ENCODE results near the gene LRPAP1.
"Not testable (repeated sequence)": the region's sequence is repeated elsewhere in the genome, so short reads cannot be mapped to it uniquely, and the experiment has no call there.

Gene LRPAP1

GRCh38 chr4:3470244-3471097 lies 61.8 kb downstream of the LRPAP1 start:
- no peak for DNase-seq

GRCh38 chr4:3469386-3470243 lies 62.6 kb downstream of the LRPAP1 start:
- no peak for DNase-seq

- DNase-seq = no peak
Measured at GRCh38 chr4:3468804-3469203, 63.4 kb downstream of the LRPAP1 start.

GRCh38 chr4:3468154-3468553 lies 64.1 kb downstream of the LRPAP1 start:
- no peak for DNase-seq

GRCh38 chr4:3467601-3468031 lies 64.6 kb downstream of the LRPAP1 start:
- DNase-seq = no peak

GRCh38 chr4:3466691-3467600 lies 65.3 kb downstream of the LRPAP1 start:
- DNase-seq = no peak

- DNase-seq = no peak
Measured at GRCh38 chr4:3465698-3466671, 66.2 kb downstream of the LRPAP1 start.

GRCh38 chr4:3464911-3465697 lies 67.1 kb downstream of the LRPAP1 start:
- DNase-seq = no peak

GRCh38 chr4:3464349-3464905 lies 67.8 kb downstream of the LRPAP1 start:
- no peak for DNase-seq

GRCh38 chr4:3463556-3464348 lies 68.5 kb downstream of the LRPAP1 start:
- no peak for DNase-seq

GRCh38 chr4:3462790-3463415 lies 69.3 kb downstream of the LRPAP1 start, which contains the start of gene DOK7:
DOK7 (plus strand) TSS chr4:3463306; CDS start chr4:3463376, 70 bp downstream.
- DNase-seq = peak; percentile 22

GRCh38 chr4:3462321-3462789 lies 69.9 kb downstream of the LRPAP1 start:
- no peak for DNase-seq

- no peak for DNase-seq
Measured at GRCh38 chr4:3461515-3462291, 70.5 kb downstream of the LRPAP1 start.

- DNase-seq = no peak
Measured at GRCh38 chr4:3460926-3461325, 71.3 kb downstream of the LRPAP1 start.

GRCh38 chr4:3459156-3459555 lies 73.1 kb downstream of the LRPAP1 start:
- DNase-seq = not testable (repeated sequence)

GRCh38 chr4:3458371-3458770 lies 73.9 kb downstream of the LRPAP1 start:
- no peak for DNase-seq

GRCh38 chr4:3455596-3455995 lies 76.6 kb downstream of the LRPAP1 start:
- not testable (repeated sequence) for DNase-seq

Data from hematopoietic multipotent progenitor cell treated with erythropoietin and hydrocortisone succinate and interleukin-3 and kit ligand, for 6 days (in vitro differentiated cells).